ENCODE data around the gene DEFB115.

- TF ChIP-seq NFYB (CRISPR knock-in tag; conservative IDR thresholded peaks at IDR 0.05; ENCODE audit: low read depth), result no peak
- TF ChIP-seq CTCF (IDR thresholded peaks at IDR 0.05), result no peak
- TF ChIP-seq MAX (CRISPR knock-in tag; IDR thresholded peaks at IDR 0.05), result no peak
- no peak for TF ChIP-seq SP1 (CRISPR knock-in tag; conservative IDR thresholded peaks at IDR 0.05)
- TF ChIP-seq SOX15 (CRISPR knock-in tag; IDR thresholded peaks at IDR 0.05), result no peak
- no peak for TF ChIP-seq TP53 (CRISPR knock-in tag; IDR thresholded peaks at IDR 0.05)
- TF ChIP-seq SMAD4 (CRISPR knock-in tag; IDR thresholded peaks at IDR 0.05), result no peak
- no peak for TF ChIP-seq TCF7 (CRISPR knock-in tag; IDR thresholded peaks at IDR 0.05; ENCODE audit: low read depth)
- no peak for TF ChIP-seq ZNF232 (CRISPR knock-in tag; IDR thresholded peaks at IDR 0.05)
- TF ChIP-seq NR2C2 (CRISPR knock-in tag; IDR thresholded peaks at IDR 0.05), result no peak
- no peak for TF ChIP-seq JUN (CRISPR knock-in tag; IDR thresholded peaks at IDR 0.05)
- TF ChIP-seq, protein P1, sequence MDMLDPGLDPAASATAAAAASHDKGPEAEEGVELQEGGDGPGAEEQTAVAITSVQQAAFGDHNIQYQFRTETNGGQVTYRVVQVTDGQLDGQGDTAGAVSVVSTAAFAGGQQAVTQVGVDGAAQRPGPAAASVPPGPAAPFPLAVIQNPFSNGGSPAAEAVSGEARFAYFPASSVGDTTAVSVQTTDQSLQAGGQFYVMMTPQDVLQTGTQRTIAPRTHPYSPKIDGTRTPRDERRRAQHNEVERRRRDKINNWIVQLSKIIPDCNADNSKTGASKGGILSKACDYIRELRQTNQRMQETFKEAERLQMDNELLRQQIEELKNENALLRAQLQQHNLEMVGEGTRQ (CRISPR knock-in tag; IDR thresholded peaks at IDR 0.05), result no peak
- TF ChIP-seq, protein P2, sequence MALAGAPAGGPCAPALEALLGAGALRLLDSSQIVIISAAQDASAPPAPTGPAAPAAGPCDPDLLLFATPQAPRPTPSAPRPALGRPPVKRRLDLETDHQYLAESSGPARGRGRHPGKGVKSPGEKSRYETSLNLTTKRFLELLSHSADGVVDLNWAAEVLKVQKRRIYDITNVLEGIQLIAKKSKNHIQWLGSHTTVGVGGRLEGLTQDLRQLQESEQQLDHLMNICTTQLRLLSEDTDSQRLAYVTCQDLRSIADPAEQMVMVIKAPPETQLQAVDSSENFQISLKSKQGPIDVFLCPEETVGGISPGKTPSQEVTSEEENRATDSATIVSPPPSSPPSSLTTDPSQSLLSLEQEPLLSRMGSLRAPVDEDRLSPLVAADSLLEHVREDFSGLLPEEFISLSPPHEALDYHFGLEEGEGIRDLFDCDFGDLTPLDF (CRISPR knock-in tag; IDR thresholded peaks at IDR 0.05), result no peak
Measured at GRCh38 chr20:31256959-31257358, 505 bp upstream of the DEFB115 start.
